Upper lobe of right lung (tissue), 1 donor: ENCODE results near the gene SERPINE1. TPM values are rescaled to one million over a fixed set of nuclear protein-coding genes. Genes with fewer than 3 reads are reported as not detected.
"Not testable (repeated sequence)": the region's sequence is repeated elsewhere in the genome, so short reads cannot be mapped to it uniquely, and the experiment has no call there.

Experiments
- ATAC-seq: fragments of 200-7000 bp; cut with Tn5 transposase; one replicate; pipeline ENCODE4 v1.9.1; 2020; ENCODE audit warnings: mild to moderate bottlenecking, moderate library complexity
- DNase-seq: peaks from one replicate; pipeline ENCODE4 v3.0.0-alpha.2; 2020
- H3K27ac ChIP-seq: fragments of 200-600 bp; one replicate; pipeline ENCODE4 v1.8.0; 2022
- H3K27me3 ChIP-seq: fragments of 200-600 bp; one replicate; pipeline ENCODE4 v1.8.0; 2022; ENCODE audit warnings: mild to moderate bottlenecking
- H3K36me3 ChIP-seq: fragments of 200-600 bp; one replicate; pipeline ENCODE4 v1.8.0; 2022
- H3K4me1 ChIP-seq: fragments of 200-600 bp; one replicate; pipeline ENCODE4 v1.8.0; 2022
- H3K4me3 ChIP-seq: fragments of 200-600 bp; one replicate; pipeline ENCODE4 v1.8.0; 2022; ENCODE audit warnings: mild to moderate bottlenecking
- H3K9me3 ChIP-seq: fragments of 200-600 bp; one replicate; pipeline ENCODE4 v1.8.0; 2022
- CTCF ChIP-seq: fragments of 200-600 bp; IDR thresholded peaks from one replicate; pipeline ENCODE4 v1.8.0; 2022; ENCODE audit warnings: antibody characterized with exemption
- intact Hi-C: fragments of 100-400 bp; cut with DNase I; formaldehyde crosslinking; loops from one replicate; pipeline ENCODE4 v1.11.0; 2022
- total RNA-seq: library from RNA; stranded (reverse); fragmentation: NEBNext Ultra II Directional; extraction: Animal tissue kit (Norgen Biotek cat#: 25700); gene quantifications from one replicate; pipeline ENCODE4 v1.2.1, GENCODE V29; 2021
- donor health status: DM: no; HTN: yes; CAD: no; lungs with severe emphysema.

SERPINE1 gene
- total RNA-seq, 1 donor from 2014 or later: 13.7 TPM

DNA sequence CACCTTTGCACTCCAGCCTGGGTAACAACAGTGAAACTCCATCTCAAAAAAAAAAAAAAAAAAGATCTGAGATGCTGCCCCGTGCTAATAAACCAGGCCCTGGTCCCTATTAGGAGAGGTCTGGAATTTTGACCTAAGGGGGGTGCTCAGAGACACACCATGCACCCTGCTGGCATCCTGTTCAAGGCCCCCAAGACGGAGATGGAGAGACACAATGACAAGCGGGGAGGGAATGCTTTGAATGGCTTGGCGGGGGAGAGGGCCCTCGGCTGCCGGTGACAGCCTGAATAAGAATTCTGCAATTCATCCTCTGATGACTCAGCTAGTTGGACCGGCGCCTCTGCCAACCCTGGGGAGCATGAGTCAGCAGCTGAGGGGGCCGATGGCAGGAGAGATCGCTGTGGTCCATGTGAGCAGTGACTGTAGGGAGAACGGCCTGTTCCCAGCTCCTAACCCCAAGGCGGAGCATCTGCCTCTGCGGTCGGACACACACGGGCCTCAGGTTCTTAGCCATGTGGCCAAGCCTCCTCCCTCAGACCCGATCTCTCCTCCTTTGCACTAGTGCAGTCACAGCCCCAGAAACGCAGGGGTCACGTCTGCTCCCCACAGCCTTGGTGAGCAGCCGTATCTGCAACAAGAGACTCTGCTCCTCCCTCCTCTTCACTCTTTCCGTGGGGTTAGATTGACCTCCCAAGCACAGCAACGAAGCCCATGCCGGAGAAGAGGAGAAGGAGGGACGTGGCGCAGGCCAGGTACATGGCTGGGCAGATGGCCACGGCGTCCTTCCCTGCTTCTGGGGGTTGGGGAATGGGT, 26.7 kb upstream of the SERPINE1 start:
- H3K36me3 ChIP-seq: no peaks in the 10 kb centered on the region
- H3K27me3 ChIP-seq: no peaks in the 10 kb centered on the region
- H3K27ac ChIP-seq: peak overlapping the region; percentile 67
- peak; percentile 94 for ATAC-seq
- peak; percentile 90 for DNase-seq
- no peak for TF ChIP-seq CTCF
- intact Hi-C loops: loop anchor here (5.0 kb wide), 1 partner anchor 37 kb away; no protein-coding TSS in a partner anchor
- no peak overlapping the region for H3K4me3 ChIP-seq
- H3K9me3 ChIP-seq: no peaks in the 10 kb centered on the region
- peaks cover 18% of the 10 kb centered on the region for H3K4me1 ChIP-seq

- Histone ChIP-seq H3K9me3 (no peaks in the 10 kb centered on the region), H3K36me3 (no peaks in the 10 kb centered on the region), H3K27ac (no peak overlapping the region), H3K27me3 (no peaks in the 10 kb centered on the region), H3K4me1 (peaks cover 18% of the 10 kb centered on the region), H3K4me3 (no peak overlapping the region)
- ATAC-seq (no peak), DNase-seq (no peak)
- no peak for TF ChIP-seq CTCF
- intact Hi-C loops: no loop called here
Measured at GRCh38 chr7:101100858-101101847, 25.8 kb upstream of the SERPINE1 start.

- Histone ChIP-seq H3K4me1 (peaks cover 18% of the 10 kb centered on the region), H3K27ac (no peak overlapping the region), H3K9me3 (no peaks in the 10 kb centered on the region), H3K4me3 (no peak overlapping the region), H3K36me3 (no peaks in the 10 kb centered on the region), H3K27me3 (no peaks in the 10 kb centered on the region)
- no peak for ATAC-seq
- intact Hi-C loops: no loop called here
- DNase-seq: no peak
- TF ChIP-seq CTCF: no peak
Measured at GRCh38 chr7:101102026-101102425, 24.9 kb upstream of the SERPINE1 start.

- H3K4me1 ChIP-seq: peaks cover 23% of the 10 kb centered on the region
- H3K36me3 ChIP-seq, ATAC-seq, H3K9me3 ChIP-seq, intact Hi-C loops, H3K27ac ChIP-seq, DNase-seq, H3K27me3 ChIP-seq, H3K4me3 ChIP-seq: not testable (repeated sequence)
Measured at GRCh38 chr7:101103701-101104100, 23.2 kb upstream of the SERPINE1 start.

GRCh38 chr7:101104193-101104713, 22.7 kb upstream of the SERPINE1 start:
- no peaks in the 10 kb centered on the region for H3K36me3 ChIP-seq
- no peak for TF ChIP-seq CTCF
- H3K27me3 ChIP-seq: no peaks in the 10 kb centered on the region
- peaks cover 27% of the 10 kb centered on the region for H3K4me1 ChIP-seq
- H3K9me3 ChIP-seq: no peaks in the 10 kb centered on the region
- ATAC-seq (peak; percentile 23), DNase-seq (no peak)
- intact Hi-C loops: no loop called here
- H3K27ac ChIP-seq: no peak overlapping the region
- no peak overlapping the region for H3K4me3 ChIP-seq
